ENCODE measurements around the gene NCOA1. TPM values are rescaled to one million over a fixed set of nuclear protein-coding genes. Genes with fewer than 3 reads are reported as not detected.
"Not testable (repeated sequence)": the region's sequence is repeated elsewhere in the genome, so short reads cannot be mapped to it uniquely, and the experiment has no call there.

NCOA1 gene
- total and polyA plus RNA-seq, 8 donors: 6.2 to 27.0 (median 17.3) TPM

GRCh38 chr2:24792542-24792873, 301.5 kb downstream of the NCOA1 start:
- FAIRE-seq: no peak
- intact Hi-C loops (cut with DNase I): no loop called here
- Histone ChIP-seq H3K4me3 (peak overlapping the region; percentile 63 to 78 (median 71)), H3K27me3 (no peaks in the 10 kb centered on the region), H3K36me3 (no peaks in the 10 kb centered on the region), H3K27ac (peak overlapping the region; percentile 98 to 99 (median 99)), H3K9me3 (no peaks in the 10 kb centered on the region), H3K4me1 (peaks cover 0 to 6% (median 0%) of the 10 kb centered on the region in 3 donors)
- no peak for DNase-seq
- peak in 2 of 4 donors; percentile 0 to 2 for ATAC-seq
- no peak for TF ChIP-seq CTCF (IDR thresholded peaks at IDR 0.05)
- WGBS, 2 donors: 0 to 1% methylated on average over 6 of the region's 6 CpGs

GRCh38 chr2:24792874-24793760, 302.1 kb downstream of the NCOA1 start, which contains the start of the genes CENPO and PTRHD1:
CENPO (plus strand) TSS chr2:24793425; CDS start chr2:24793920, 495 bp downstream.
PTRHD1 (minus strand) TSS chr2:24793391; CDS start chr2:24793377, 14 bp downstream.
- intact Hi-C loops (cut with DNase I): no loop called here
- Histone ChIP-seq H3K27ac (peak within 1 kb of the TSS; percentile 98 to 99 (median 99)), H3K36me3 (no peaks in the 10 kb centered on the region), H3K4me1 (peaks cover 0 to 6% (median 0%) of the 10 kb centered on the region in 3 donors), H3K9me3 (no peaks in the 10 kb centered on the region), H3K4me3 (peak within 1 kb of the TSS; percentile 63 to 78 (median 71)), H3K27me3 (no peaks in the 10 kb centered on the region)
- DNase-seq (peak; percentile 94 to 99 (median 96)), ATAC-seq (peak; percentile 96 to 99 (median 98)), FAIRE-seq (no peak)
- WGBS, 2 donors: 0% methylated on average over 73 to 74 of the region's 74 CpGs
- TF ChIP-seq CTCF (IDR thresholded peaks at IDR 0.05): peak; percentile 14 to 54 (median 46)

GRCh38 chr2:24793761-24794435, 302.8 kb downstream of the NCOA1 start:
- Histone ChIP-seq H3K4me1 (peaks cover 0 to 6% (median 0%) of the 10 kb centered on the region in 3 donors), H3K27me3 (no peaks in the 10 kb centered on the region), H3K4me3 (peak overlapping the region; percentile 63 to 78 (median 71)), H3K9me3 (no peaks in the 10 kb centered on the region), H3K36me3 (no peaks in the 10 kb centered on the region), H3K27ac (no peak overlapping the region)
- FAIRE-seq: no peak
- 9 to 15% methylated on average over 14 of the region's 14 CpGs for WGBS, 2 donors
- intact Hi-C loops (cut with DNase I): no loop called here
- no peak for TF ChIP-seq CTCF (IDR thresholded peaks at IDR 0.05)
- ATAC-seq: no peak
- no peak for DNase-seq

- no peak for TF ChIP-seq CTCF (IDR thresholded peaks at IDR 0.05)
- 94 to 100% methylated on average over 2 of the region's 2 CpGs for WGBS, 2 donors
Measured at GRCh38 chr2:24797644-24798043, 306.6 kb downstream of the NCOA1 start.

GRCh38 chr2:24800487-24800886, 309.4 kb downstream of the NCOA1 start:
- H3K4me3 ChIP-seq; H3K36me3 ChIP-seq; H3K27me3 ChIP-seq; H3K4me1 ChIP-seq; ATAC-seq; intact Hi-C loops (cut with DNase I); DNase-seq; FAIRE-seq; H3K27ac ChIP-seq; H3K9me3 ChIP-seq: not testable (repeated sequence)
- 84 to 97% methylated on average over 4 to 5 of the region's 5 CpGs for WGBS, 2 donors

More at GRCh38 chr2:24797644-24798043, 306.6 kb downstream of the NCOA1 start:
- no peaks in the 10 kb centered on the region for H3K9me3 ChIP-seq
- no peak overlapping the region for H3K4me3 ChIP-seq
- intact Hi-C loops (cut with DNase I): no loop called here
- FAIRE-seq (no peak), DNase-seq (no peak), ATAC-seq (no peak)
- no peaks in the 10 kb centered on the region for H3K4me1 ChIP-seq
- H3K27ac ChIP-seq: no peak overlapping the region
- no peaks in the 10 kb centered on the region for H3K27me3 ChIP-seq
- H3K36me3 ChIP-seq: no peaks in the 10 kb centered on the region

- DNase-seq; intact Hi-C loops (cut with DNase I); H3K4me1 ChIP-seq; H3K36me3 ChIP-seq; H3K27me3 ChIP-seq; H3K27ac ChIP-seq; H3K9me3 ChIP-seq; FAIRE-seq; H3K4me3 ChIP-seq; ATAC-seq: not testable (repeated sequence)
- 92 to 98% methylated on average over 25 of the region's 25 CpGs for whole genome bisulfite sequencing, 2 donors
Measured at GRCh38 chr2:24805811-24806660, 315.0 kb downstream of the NCOA1 start.

Data from pancreas (tissue), 10 donors.